Calu3 (cell line): ENCODE data around the gene SELENOP. TPM values are rescaled to one million over a fixed set of nuclear protein-coding genes. Genes with fewer than 3 reads are reported as not detected.

Source experiments
- BruUV-seq: library from RNA; stranded (reverse); fragments of 400-500 nt; replicated peaks from 2 replicates; lab custom pipeline; 2021; lab: Mats Ljungman, UMichigan
- CTCF ChIA-PET: fragments of 300-600 bp; sonication (Branson Sonifier 250); formaldehyde crosslinking; loops from one replicate; lab custom pipeline; 2022; ENCODE audit warnings: antibody characterized with exemption; lab: Charles Lee
- DNase-seq: peaks from one replicate; pipeline ENCODE4 v3.0.0; 2022
- H3K27ac Mint-ChIP-seq: one replicate; pipeline ENCODE4 v1.8.0; 2022; ENCODE audit warnings: mixed read lengths; ENCODE audit not compliant: unreplicated experiment
- H3K27me3 Mint-ChIP-seq: one replicate; pipeline ENCODE4 v1.8.0; 2022; ENCODE audit warnings: mixed read lengths; ENCODE audit not compliant: unreplicated experiment
- H3K36me3 Mint-ChIP-seq: one replicate; pipeline ENCODE4 v1.8.0; 2022; ENCODE audit warnings: mild to moderate bottlenecking, moderate library complexity, mixed read lengths; ENCODE audit not compliant: insufficient read depth, unreplicated experiment
- H3K4me1 Mint-ChIP-seq: one replicate; pipeline ENCODE4 v1.8.0; 2022; ENCODE audit warnings: mild to moderate bottlenecking, low read depth, mixed read lengths; ENCODE audit not compliant: unreplicated experiment
- H3K4me3 Mint-ChIP-seq: one replicate; pipeline ENCODE4 v1.8.0; 2022; ENCODE audit warnings: mild to moderate bottlenecking, low read depth, moderate library complexity, mixed read lengths; ENCODE audit not compliant: unreplicated experiment
- H3K9me3 Mint-ChIP-seq: one replicate; pipeline ENCODE4 v1.8.0; 2022; ENCODE audit warnings: low read depth, mixed read lengths; ENCODE audit not compliant: unreplicated experiment
- intact Hi-C: fragments of 100-400 bp; cut with micrococcal nuclease; formaldehyde crosslinking; loops from one replicate; pipeline ENCODE4 v1.10.0; 2022; ENCODE audit not compliant: unreplicated experiment
- total RNA-seq: library from RNA; stranded (reverse); gene quantifications from 2 replicates; pipeline ENCODE4 v1.2.3, GENCODE V29; 2022
- TF ChIP-seq, protein P1 (sequence below): fragments of 200-600 bp; IDR thresholded peaks from one replicate; pipeline ENCODE4 v1.8.0; 2022; ENCODE audit warnings: antibody characterized with exemption; ENCODE audit not compliant: unreplicated experiment

The SELENOP gene
- total RNA-seq, 1 experiment from 2014 or later: 2.0 TPM

DNA sequence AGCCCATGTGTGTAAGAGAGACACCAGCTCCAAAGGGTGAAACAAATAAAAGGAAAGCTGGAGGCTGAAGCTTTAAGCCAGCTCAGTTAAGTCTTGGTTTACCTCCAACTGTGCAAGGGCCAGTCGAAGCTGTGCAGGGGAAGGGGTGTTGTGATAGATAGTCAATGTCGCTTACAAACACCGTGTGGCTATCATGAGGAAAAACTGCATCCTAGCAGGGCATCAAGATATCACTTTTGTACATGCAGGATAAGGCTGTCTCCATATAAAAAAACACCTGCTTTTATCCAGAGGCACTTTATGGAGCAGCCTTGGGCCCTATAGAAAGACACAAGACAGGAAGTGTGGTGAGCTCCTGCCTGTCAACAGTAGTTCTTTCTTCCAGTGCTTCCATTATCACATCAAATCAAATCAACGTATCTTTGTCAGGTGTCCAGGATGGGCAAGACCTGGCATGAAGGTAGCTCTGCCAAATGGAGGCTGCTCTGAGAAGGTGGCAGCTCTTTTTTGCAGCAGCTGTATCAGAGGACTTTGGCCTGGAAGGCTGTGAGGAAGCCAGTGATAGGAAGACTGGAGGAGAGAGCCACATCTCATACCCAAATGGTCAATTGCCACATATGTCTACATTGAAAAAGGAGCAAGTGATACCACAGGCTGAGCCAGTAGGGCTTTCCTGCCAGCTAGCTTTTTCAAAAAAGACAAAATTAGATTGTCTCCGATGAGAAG, 29.3 kb upstream of the SELENOP start:
- TF ChIP-seq, protein P1, sequence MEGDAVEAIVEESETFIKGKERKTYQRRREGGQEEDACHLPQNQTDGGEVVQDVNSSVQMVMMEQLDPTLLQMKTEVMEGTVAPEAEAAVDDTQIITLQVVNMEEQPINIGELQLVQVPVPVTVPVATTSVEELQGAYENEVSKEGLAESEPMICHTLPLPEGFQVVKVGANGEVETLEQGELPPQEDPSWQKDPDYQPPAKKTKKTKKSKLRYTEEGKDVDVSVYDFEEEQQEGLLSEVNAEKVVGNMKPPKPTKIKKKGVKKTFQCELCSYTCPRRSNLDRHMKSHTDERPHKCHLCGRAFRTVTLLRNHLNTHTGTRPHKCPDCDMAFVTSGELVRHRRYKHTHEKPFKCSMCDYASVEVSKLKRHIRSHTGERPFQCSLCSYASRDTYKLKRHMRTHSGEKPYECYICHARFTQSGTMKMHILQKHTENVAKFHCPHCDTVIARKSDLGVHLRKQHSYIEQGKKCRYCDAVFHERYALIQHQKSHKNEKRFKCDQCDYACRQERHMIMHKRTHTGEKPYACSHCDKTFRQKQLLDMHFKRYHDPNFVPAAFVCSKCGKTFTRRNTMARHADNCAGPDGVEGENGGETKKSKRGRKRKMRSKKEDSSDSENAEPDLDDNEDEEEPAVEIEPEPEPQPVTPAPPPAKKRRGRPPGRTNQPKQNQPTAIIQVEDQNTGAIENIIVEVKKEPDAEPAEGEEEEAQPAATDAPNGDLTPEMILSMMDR: no peak
- no TSS peak for BruUV-seq
- Mint-ChIP-seq H3K9me3 (no peaks in the 10 kb centered on the region), H3K36me3 (no peaks in the 10 kb centered on the region), H3K27me3 (no peaks in the 10 kb centered on the region), H3K4me1 (peaks cover 18% of the 10 kb centered on the region), H3K27ac (no peak overlapping the region), H3K4me3 (no peak overlapping the region)
- intact Hi-C loops: no loop called here
- CTCF ChIA-PET: interaction anchor here (0.5 to 1.1 kb wide), 2 partner anchors 15 to 66 kb away, joined by 3 to 4 read pairs; no protein-coding TSS in a partner anchor
- no peak for DNase-seq

DNA sequence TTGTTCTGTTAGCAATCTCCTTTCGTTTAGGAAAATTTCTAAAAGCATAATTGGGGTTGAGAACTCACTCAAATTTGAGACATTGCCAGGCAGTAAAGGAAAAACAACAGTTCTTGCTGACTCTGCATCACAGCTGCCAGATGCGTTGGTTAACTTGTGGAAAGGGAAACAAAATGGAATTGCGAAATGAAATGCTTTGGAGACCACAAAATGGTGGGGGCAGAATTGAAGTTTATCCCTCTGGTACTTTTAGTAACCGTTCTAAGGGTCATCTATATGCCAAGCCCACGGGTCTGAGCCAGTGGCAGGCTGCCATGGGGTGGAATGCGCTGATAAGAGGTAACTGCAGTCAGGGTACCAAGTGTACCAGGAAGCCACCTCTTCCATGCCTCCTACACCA, 28.6 kb upstream of the SELENOP start:
- intact Hi-C loops: no loop called here
- no TSS peak for BruUV-seq

DNA sequence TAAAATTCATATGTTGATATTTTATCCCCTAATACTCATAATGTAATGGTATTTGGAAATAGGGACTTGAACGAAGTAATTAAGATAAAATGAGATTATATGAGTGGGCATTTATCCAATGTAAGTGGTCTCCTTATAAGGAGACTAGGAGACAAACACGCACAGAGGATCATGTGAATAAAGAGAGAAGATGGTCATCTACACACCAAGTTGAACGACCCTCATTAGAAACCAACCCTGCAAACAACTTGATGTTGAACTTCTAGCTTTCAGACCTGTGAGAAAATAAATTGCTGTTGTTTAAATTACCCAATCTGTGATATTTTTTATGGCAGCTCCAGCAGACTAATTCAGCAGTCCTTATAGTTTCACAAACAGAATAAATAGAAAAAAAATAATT, 27.5 kb upstream of the SELENOP start:
- Mint-ChIP-seq H3K4me1 (peaks cover 31% of the 10 kb centered on the region), H3K9me3 (peaks cover 5% of the 10 kb centered on the region), H3K36me3 (no peaks in the 10 kb centered on the region), H3K27ac (no peak overlapping the region), H3K4me3 (no peak overlapping the region), H3K27me3 (no peaks in the 10 kb centered on the region)
- BruUV-seq: no TSS peak
- TF ChIP-seq, protein P1: no peak
- DNase-seq: no peak
- CTCF ChIA-PET: no interaction called here
- intact Hi-C loops: no loop called here

More for the DNA sequence above, 28.6 kb upstream of the SELENOP start:
- Mint-ChIP-seq H3K9me3 (peaks cover 5% of the 10 kb centered on the region), H3K4me1 (peaks cover 21% of the 10 kb centered on the region), H3K27ac (no peak overlapping the region), H3K4me3 (no peak overlapping the region), H3K27me3 (no peaks in the 10 kb centered on the region), H3K36me3 (no peaks in the 10 kb centered on the region)
- TF ChIP-seq, protein P1: no peak
- DNase-seq: no peak
- CTCF ChIA-PET: interaction anchor here (1.1 kb wide), 1 partner anchor 16 kb away, joined by 3 read pairs; no protein-coding TSS in a partner anchor

DNA sequence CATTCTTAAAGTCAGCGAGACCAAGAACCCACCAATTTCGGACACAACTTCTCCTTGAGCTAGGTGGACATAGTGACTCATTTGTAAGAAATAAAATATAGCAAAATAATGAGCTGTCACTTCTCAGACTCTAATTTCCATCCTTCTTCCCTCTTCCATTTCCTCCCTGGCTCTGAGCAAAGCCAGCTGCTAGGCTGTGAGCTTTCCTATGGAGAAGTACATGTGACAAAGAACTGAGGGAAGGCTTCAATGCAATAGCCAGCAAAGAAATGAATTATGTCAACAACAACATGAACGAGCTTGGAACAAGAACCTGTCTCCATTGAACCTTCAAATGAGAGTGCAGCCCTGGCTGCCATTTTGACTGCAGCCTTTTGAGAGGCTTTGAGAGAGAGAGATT, 25.9 kb upstream of the SELENOP start:
- BruUV-seq: no TSS peak

More for the DNA sequence above, 25.9 kb upstream of the SELENOP start:
- no peaks in the 10 kb centered on the region for H3K36me3 Mint-ChIP-seq
- peaks cover 30% of the 10 kb centered on the region for H3K4me1 Mint-ChIP-seq
- no peaks in the 10 kb centered on the region for H3K27me3 Mint-ChIP-seq
- no peak for DNase-seq
- H3K9me3 Mint-ChIP-seq: peaks cover 5% of the 10 kb centered on the region
- CTCF ChIA-PET: interaction anchor here (0.6 kb wide), 1 partner anchor 65 kb away, joined by 4 read pairs; no protein-coding TSS in a partner anchor
- no peak overlapping the region for H3K27ac Mint-ChIP-seq
- intact Hi-C loops: no loop called here
- TF ChIP-seq, protein P1: no peak
- H3K4me3 Mint-ChIP-seq: no peak overlapping the region
